NCI-H146 treated with DMSO at 0.1 percent for 48 hours (cell line): ENCODE results near the gene STAB2.
"Not testable (repeated sequence)": the region's sequence is repeated elsewhere in the genome, so short reads cannot be mapped to it uniquely, and the experiment has no call there.

Source experiments
- DNase-seq: peaks from one replicate; lab custom pipeline; 2025; ENCODE audit not compliant: unreplicated experiment; lab: John Stamatoyannopoulos, UW

STAB2 gene

GRCh38 chr12:103801709-103802585, 214.9 kb downstream of the STAB2 start:
- DNase-seq = no peak

GRCh38 chr12:103802586-103802886, 215.5 kb downstream of the STAB2 start:
- DNase-seq = no peak

- DNase-seq = no peak
Measured at GRCh38 chr12:103803847-103804246, 216.8 kb downstream of the STAB2 start.

GRCh38 chr12:103805655-103806360, 218.7 kb downstream of the STAB2 start:
- no peak for DNase-seq

- DNase-seq = no peak
Measured at GRCh38 chr12:103806803-103807202, 219.7 kb downstream of the STAB2 start.

GRCh38 chr12:103807561-103808238, 220.6 kb downstream of the STAB2 start:
- no peak for DNase-seq

GRCh38 chr12:103808239-103808880, 221.3 kb downstream of the STAB2 start:
- no peak for DNase-seq

- DNase-seq = no peak
Measured at GRCh38 chr12:103809154-103809553, 222.1 kb downstream of the STAB2 start.

GRCh38 chr12:103809639-103810038, 222.6 kb downstream of the STAB2 start:
- DNase-seq = not testable (repeated sequence)

- no peak for DNase-seq
Measured at GRCh38 chr12:103810111-103810510, 223.0 kb downstream of the STAB2 start.

- DNase-seq = no peak
Measured at GRCh38 chr12:103811791-103812190, 224.7 kb downstream of the STAB2 start.

- no peak for DNase-seq
Measured at GRCh38 chr12:103812789-103813188, 225.7 kb downstream of the STAB2 start.

GRCh38 chr12:103813426-103813825, 226.4 kb downstream of the STAB2 start:
- no peak for DNase-seq

- DNase-seq = no peak
Measured at GRCh38 chr12:103813949-103814348, 226.9 kb downstream of the STAB2 start.

GRCh38 chr12:103814436-103814835, 227.4 kb downstream of the STAB2 start:
- DNase-seq = no peak
